Kidney (tissue), 14 donors: ENCODE data around the gene STPG2. TPM values are rescaled to one million over a fixed set of nuclear protein-coding genes. Genes with fewer than 3 reads are reported as not detected.
"Not testable (repeated sequence)": the region's sequence is repeated elsewhere in the genome, so short reads cannot be mapped to it uniquely, and the experiment has no call there.

ENCODE experiments used
- DNase-seq, 5 donors: peaks; one replicate each; pipeline ENCODE4 v3.0.0-alpha.2; 2013 to 2020
- FAIRE-seq: peaks from 2 replicates; lab custom pipeline; 2012; peaks lifted over from hg19 to GRCh38; lab: Jason Lieb, UNC
- H3K27ac ChIP-seq, 2 donors: one replicate each; pipeline ENCODE4 v1.7.0; 2013; ENCODE audit warnings: low read depth in 2 of 2, low read length in 2 of 2, inconsistent platforms in 1 of 2
- H3K27me3 ChIP-seq: one replicate; pipeline ENCODE4 v1.7.1; 2013; ENCODE audit warnings: low read length, inconsistent platforms; ENCODE audit not compliant: control insufficient read depth, insufficient read depth
- H3K36me3 ChIP-seq, 3 donors: one replicate each; pipeline versions ENCODE4 v1.7.0 to v1.7.1; 2013; ENCODE audit warnings: low read length in 3 of 3, control low read depth in 1 of 3, inconsistent platforms in 1 of 3; ENCODE audit not compliant: insufficient read depth in 3 of 3, control insufficient read depth in 2 of 3
- H3K4me1 ChIP-seq, 3 donors: one replicate each; pipeline versions ENCODE4 v1.7.0 to v1.7.1; 2013; ENCODE audit warnings: low read length in 3 of 3, inconsistent platforms in 1 of 3, low read depth in 1 of 3; ENCODE audit not compliant: control insufficient read depth in 2 of 3, insufficient read depth in 2 of 3
- H3K4me3 ChIP-seq, 3 donors: one replicate each; pipeline versions ENCODE4 v1.7.0 to v1.8.1; 2013; ENCODE audit warnings: low read length in 3 of 3, control low read depth in 1 of 3, inconsistent platforms in 1 of 3
- H3K9ac ChIP-seq, 3 donors: one replicate each; pipeline versions ENCODE4 v1.7.0 to v1.7.1; 2013; ENCODE audit warnings: low read length in 3 of 3, control low read depth in 1 of 3, inconsistent platforms in 1 of 3
- H3K9me3 ChIP-seq, 3 donors: one replicate each; pipeline versions ENCODE4 v1.7.0 to v1.7.1; 2013; ENCODE audit warnings: low read length in 3 of 3, control low read depth in 1 of 3, inconsistent platforms in 1 of 3; ENCODE audit not compliant: control insufficient read depth in 2 of 3, insufficient read depth in 1 of 3
- intact Hi-C: fragments of 100-400 bp; cut with DNase I; formaldehyde crosslinking; loops from one replicate; pipeline ENCODE4 v1.11.1; 2022
- polyA plus RNA-seq: library from polyadenylated mRNA; stranded (reverse); fragments of 350-450 nt; fragmentation: Illumina TruSeq; extraction: RNeasy Lipid Tissue Mini Kit (QIAGEN cat#74804); gene quantifications from one replicate; pipeline ENCODE4 v1.2.3, GENCODE V29; 2014; ENCODE audit warnings: low read depth, low replicate concordance; ENCODE audit not compliant: insufficient read depth
- total RNA-seq: library from RNA; stranded (reverse); fragmentation: NEBNext Ultra II Directional; extraction: Animal tissue kit (Norgen Biotek cat#: 25700); gene quantifications from one replicate; pipeline ENCODE4 v1.2.1, GENCODE V29; 2021
- TF ChIP-seq, protein P1 (sequence below): IDR thresholded peaks from 3 replicates; pipeline ENCODE4 v1.5.1; 2012; ENCODE audit warnings: mild to moderate bottlenecking, moderate library complexity, borderline replicate concordance; ENCODE audit not compliant: insufficient read depth; ENCODE audit errors: extremely low read depth
- donor health status: control.
- donor health status: control.
- donor health status: control.
- donor health status: control.
- donor health status: control.
- donor health status: DM: yes; HTN: yes; CAD: no.
- donor health status: Normal renal cell carcinoma (clear cell type).

STPG2 gene
- total and polyA plus RNA-seq, 2 donors from 2014 or later, result 0.43 to 1.1 TPM

GRCh38 chr4:97558204-97558778 is 585.0 kb downstream of the STPG2 start:
- TF ChIP-seq, protein P1, sequence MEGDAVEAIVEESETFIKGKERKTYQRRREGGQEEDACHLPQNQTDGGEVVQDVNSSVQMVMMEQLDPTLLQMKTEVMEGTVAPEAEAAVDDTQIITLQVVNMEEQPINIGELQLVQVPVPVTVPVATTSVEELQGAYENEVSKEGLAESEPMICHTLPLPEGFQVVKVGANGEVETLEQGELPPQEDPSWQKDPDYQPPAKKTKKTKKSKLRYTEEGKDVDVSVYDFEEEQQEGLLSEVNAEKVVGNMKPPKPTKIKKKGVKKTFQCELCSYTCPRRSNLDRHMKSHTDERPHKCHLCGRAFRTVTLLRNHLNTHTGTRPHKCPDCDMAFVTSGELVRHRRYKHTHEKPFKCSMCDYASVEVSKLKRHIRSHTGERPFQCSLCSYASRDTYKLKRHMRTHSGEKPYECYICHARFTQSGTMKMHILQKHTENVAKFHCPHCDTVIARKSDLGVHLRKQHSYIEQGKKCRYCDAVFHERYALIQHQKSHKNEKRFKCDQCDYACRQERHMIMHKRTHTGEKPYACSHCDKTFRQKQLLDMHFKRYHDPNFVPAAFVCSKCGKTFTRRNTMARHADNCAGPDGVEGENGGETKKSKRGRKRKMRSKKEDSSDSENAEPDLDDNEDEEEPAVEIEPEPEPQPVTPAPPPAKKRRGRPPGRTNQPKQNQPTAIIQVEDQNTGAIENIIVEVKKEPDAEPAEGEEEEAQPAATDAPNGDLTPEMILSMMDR, result no peak
- H3K4me3 ChIP-seq, result no peak overlapping the region
- H3K27ac ChIP-seq, result no peak overlapping the region
- DNase-seq (no peak), FAIRE-seq (no peak)
- no peaks in the 10 kb centered on the region for H3K9me3 ChIP-seq
- H3K27me3 ChIP-seq, result no peaks in the 10 kb centered on the region
- intact Hi-C loops, result no loop called here
- no peak overlapping the region for H3K9ac ChIP-seq
- no peaks in the 10 kb centered on the region for H3K4me1 ChIP-seq
- H3K36me3 ChIP-seq, result no peaks in the 10 kb centered on the region

- FAIRE-seq, H3K27ac ChIP-seq, H3K9me3 ChIP-seq, H3K4me3 ChIP-seq, H3K36me3 ChIP-seq, H3K4me1 ChIP-seq, H3K9ac ChIP-seq, DNase-seq, intact Hi-C loops, H3K27me3 ChIP-seq: not testable (repeated sequence)
Measured at GRCh38 chr4:97550637-97551036, 592.6 kb downstream of the STPG2 start.

DNA sequence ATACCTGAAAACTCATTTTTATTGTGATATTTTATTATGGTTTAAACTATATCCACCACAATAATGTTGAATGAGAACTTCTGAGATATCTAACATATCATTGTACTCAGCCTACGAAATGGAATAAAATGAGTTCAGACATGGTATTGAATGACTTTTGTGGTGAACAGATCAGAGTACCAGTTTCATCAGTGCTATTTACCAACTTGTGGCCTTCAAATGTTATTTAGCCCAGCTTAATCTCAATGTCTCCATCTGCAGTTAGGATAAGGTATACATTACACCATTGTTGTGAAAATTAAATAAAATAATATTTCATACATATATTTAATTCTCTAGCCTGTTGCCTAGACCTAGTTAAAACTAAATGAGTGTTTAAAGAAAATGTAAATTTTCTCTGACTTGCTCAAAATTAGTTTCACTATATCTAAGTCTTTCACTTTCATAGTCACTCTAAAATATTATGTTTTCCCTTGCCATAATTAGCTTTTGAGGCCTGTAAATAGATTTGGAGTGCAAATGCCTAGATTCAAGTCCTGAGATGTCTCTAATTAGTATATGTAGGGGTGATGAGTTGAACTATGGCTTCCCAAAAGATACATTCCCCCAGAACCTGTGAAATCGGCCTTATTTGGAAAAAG is 594.2 kb downstream of the STPG2 start:
- Histone ChIP-seq H3K27ac (no peak overlapping the region), H3K4me1 (no peaks in the 10 kb centered on the region), H3K9me3 (no peaks in the 10 kb centered on the region), H3K4me3 (no peak overlapping the region), H3K36me3 (no peaks in the 10 kb centered on the region), H3K9ac (no peak overlapping the region), H3K27me3 (no peaks in the 10 kb centered on the region)
- TF ChIP-seq, protein P1, result no peak
- intact Hi-C loops, result no loop called here
- FAIRE-seq, result no peak
- DNase-seq, result no peak

DNA sequence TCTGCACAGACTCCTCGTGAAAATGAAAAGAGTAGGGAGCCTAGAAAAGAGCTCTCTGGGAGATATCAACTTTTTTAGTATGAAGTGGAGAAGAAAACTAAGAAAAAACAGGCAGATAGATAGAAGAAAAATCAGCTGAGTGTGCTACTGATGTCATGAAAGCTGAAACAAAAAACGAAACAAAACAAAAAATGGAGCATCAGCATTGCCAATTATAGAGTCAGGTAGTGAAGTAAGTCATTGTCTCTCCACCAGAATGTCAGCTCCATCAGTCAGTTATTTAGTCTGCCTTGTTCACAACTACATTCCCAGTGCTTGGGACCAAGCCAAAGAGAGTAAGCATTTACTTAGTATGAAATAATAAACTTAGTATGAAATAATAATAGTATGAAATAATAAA is 595.1 kb downstream of the STPG2 start:
- Histone ChIP-seq H3K27me3 (no peaks in the 10 kb centered on the region), H3K36me3 (no peaks in the 10 kb centered on the region), H3K27ac (no peak overlapping the region), H3K4me1 (no peaks in the 10 kb centered on the region), H3K9ac (no peak overlapping the region), H3K9me3 (no peaks in the 10 kb centered on the region), H3K4me3 (no peak overlapping the region)
- intact Hi-C loops, result no loop called here
- no peak for FAIRE-seq
- TF ChIP-seq, protein P1, result no peak
- no peak for DNase-seq
